Adrenal gland (tissue), 12 donors: Measurements from ENCODE around the gene HABP2. TPM values are rescaled to one million over a fixed set of nuclear protein-coding genes. Genes with fewer than 3 reads are reported as not detected.

Experiments
- DNase-seq, 7 donors: peaks; one replicate each; pipeline ENCODE4 v3.0.0-alpha.2; 2019 to 2020
- H3K27ac ChIP-seq, 5 donors: fragments of 200-600 bp; sonication (generic) in 4 of 5; 1 replicate in 3 of 5; 2 replicates in 2 of 5; pipeline versions ENCODE4 v1.5.1 to v1.8.0; 2016 to 2020; ENCODE audit warnings: mild to moderate bottlenecking in 1 of 5
- H3K27me3 ChIP-seq: fragments of 200-600 bp; 2 replicates; pipeline ENCODE4 v1.8.0; 2021
- H3K36me3 ChIP-seq, 2 donors: fragments of 200-600 bp; replicated peaks in 1 of 2; 1 replicate in 1 of 2; 2 replicates in 1 of 2; pipeline versions ENCODE4 v1.5.1 to v1.8.0; 2018 to 2022
- H3K4me1 ChIP-seq, 2 donors: fragments of 200-600 bp; replicated peaks in 1 of 2; 1 replicate in 1 of 2; 2 replicates in 1 of 2; pipeline versions ENCODE4 v1.5.1 to v1.8.0; 2018 to 2021
- H3K4me3 ChIP-seq, 4 donors: fragments of 200-600 bp; sonication (generic) in 3 of 4; one replicate each; pipeline ENCODE4 v1.5.1; 2016 to 2018
- H3K9me3 ChIP-seq, 3 donors: fragments of 200-600 bp; sonication (generic) in 1 of 3; replicated peaks in 1 of 3; 1 replicate in 2 of 3; 2 replicates in 1 of 3; pipeline versions ENCODE4 v1.5.1 to v1.8.0; 2016 to 2021
- POLR2A ChIP-seq, 2 donors: fragments of 450-650 bp; IDR thresholded peaks; one replicate each; pipeline ENCODE4 v1.6.1; 2017; ENCODE audit warnings: antibody characterized with exemption in 2 of 2, mild to moderate bottlenecking in 2 of 2, moderate library complexity in 1 of 2
- WGBS, 4 donors: extraction: QIAGEN DNeasy Blood & Tissue Kit in 2 of 4; methylation state at CpG; one replicate each; pipeline versions ENCODE4 v1.1.5 to v1.1.7; 2013 to 2017; 5-methylcytosine and 5-hydroxymethylcytosine counted together
- intact Hi-C, 2 donors: fragments of 100-400 bp; cut with DNase I; formaldehyde crosslinking; loops; one replicate each; pipeline versions ENCODE4 v1.14.1 to v1.15.0; 2022 to 2023
- polyA plus RNA-seq, 3 donors: library from polyadenylated mRNA; stranded (reverse); fragments of 200-250 nt in 2 of 3; fragments of 350-450 nt in 1 of 3; fragmentation: Illumina TruSeq in 1 of 3; extraction: RNeasy Lipid Tissue Mini Kit (QIAGEN cat#74804) in 1 of 3; gene quantifications; one replicate each; pipeline ENCODE4 v1.2.3, GENCODE V29; 2013 to 2014
- total RNA-seq, 9 donors: library from RNA; depleted of rRNA in 4 of 9; stranded (reverse); fragments of >200 nt in 4 of 9; fragments of 120-200 nt in 1 of 9; fragmentation: NEBNext Ultra II Directional in 1 of 9; extraction: Animal tissue kit (Norgen Biotek cat#: 25700) in 1 of 9; gene quantifications; one replicate each; pipeline versions ENCODE4 v1.1.0 to v1.2.4, GENCODE V29; 2013 to 2023
- TF ChIP-seq, protein P1 (sequence below), 6 experiments: fragments of 450-650 bp in 4 of 6; fragments of 200-600 bp in 2 of 6; sonication (generic) in 1 of 6; IDR thresholded peaks; 1 replicate in 5 of 6; 2 replicates in 1 of 6; pipeline versions ENCODE4 v1.5.1 to v1.8.0; 2016 to 2021; ENCODE audit warnings: antibody characterized with exemption in 6 of 6, mild to moderate bottlenecking in 2 of 6, moderate library complexity in 1 of 6
- donor health status: healthy with polysubstance abuse.
- donor health status: Bipolar disorder and iron deficiency.
- donor health status: DM: yes; HTN: yes; CAD: no.
- donor health status: DM: no; HTN: no; CAD: no.
- donor health status: DM: no; HTN: no; CAD: no.
- donor health status: DM: yes; HTN: yes; CAD: no.

The HABP2 gene
- total and polyA plus RNA-seq, 12 donors = 0.11 to 0.29 (median 0.13) TPM; not detected in 9

DNA sequence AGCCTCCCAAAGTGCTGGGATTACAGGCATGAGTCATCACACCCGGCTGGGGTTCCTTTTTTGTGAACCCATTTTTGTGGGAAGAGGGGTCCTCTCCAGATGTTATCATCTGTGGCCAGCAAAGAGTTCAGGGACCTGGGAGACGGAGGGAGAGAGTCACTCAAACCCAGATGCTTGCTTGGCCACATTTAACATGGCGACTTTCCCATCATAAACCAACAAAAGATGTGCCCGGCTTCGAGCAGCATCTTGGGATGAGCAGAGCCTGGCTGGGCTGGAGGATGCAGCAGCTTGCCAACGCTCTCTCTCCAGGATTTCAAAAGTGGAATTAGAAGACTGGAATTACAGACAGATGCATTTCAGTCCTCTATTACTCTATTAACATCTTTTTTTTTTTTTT is 19.1 kb upstream of the HABP2 start:
- H3K27me3 ChIP-seq = peaks cover 6% of the 10 kb centered on the region

DNA sequence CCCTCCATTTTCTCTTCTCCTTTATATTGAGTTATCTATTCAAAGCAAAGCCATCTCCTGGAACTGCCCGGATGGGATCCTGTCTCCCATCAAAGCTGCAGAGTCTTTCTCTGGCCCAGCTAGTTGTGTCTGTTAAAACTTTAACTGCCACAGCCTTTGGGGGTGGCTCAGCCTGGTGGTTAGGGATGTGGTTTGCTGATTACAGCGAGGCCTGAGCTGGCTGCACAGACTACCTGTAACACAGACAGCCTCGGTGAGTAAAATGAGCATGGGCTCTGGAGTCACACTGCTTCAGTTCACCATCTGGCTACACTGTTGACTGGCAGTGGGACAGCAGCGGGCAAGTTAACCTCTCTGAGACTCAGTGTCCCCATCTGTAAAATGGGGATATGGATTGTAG is 18.4 kb upstream of the HABP2 start:
- no peak for DNase-seq
- H3K9me3 ChIP-seq = no peaks in the 10 kb centered on the region
- no peak overlapping the region for H3K27ac ChIP-seq
- peaks cover 6% of the 10 kb centered on the region for H3K27me3 ChIP-seq
- H3K36me3 ChIP-seq = no peaks in the 10 kb centered on the region
- intact Hi-C loops = no loop called here
- TF ChIP-seq, protein P1, sequence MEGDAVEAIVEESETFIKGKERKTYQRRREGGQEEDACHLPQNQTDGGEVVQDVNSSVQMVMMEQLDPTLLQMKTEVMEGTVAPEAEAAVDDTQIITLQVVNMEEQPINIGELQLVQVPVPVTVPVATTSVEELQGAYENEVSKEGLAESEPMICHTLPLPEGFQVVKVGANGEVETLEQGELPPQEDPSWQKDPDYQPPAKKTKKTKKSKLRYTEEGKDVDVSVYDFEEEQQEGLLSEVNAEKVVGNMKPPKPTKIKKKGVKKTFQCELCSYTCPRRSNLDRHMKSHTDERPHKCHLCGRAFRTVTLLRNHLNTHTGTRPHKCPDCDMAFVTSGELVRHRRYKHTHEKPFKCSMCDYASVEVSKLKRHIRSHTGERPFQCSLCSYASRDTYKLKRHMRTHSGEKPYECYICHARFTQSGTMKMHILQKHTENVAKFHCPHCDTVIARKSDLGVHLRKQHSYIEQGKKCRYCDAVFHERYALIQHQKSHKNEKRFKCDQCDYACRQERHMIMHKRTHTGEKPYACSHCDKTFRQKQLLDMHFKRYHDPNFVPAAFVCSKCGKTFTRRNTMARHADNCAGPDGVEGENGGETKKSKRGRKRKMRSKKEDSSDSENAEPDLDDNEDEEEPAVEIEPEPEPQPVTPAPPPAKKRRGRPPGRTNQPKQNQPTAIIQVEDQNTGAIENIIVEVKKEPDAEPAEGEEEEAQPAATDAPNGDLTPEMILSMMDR (IDR thresholded peaks at IDR 0.05) = no peak
- TF ChIP-seq POLR2A (IDR thresholded peaks at IDR 0.05) = no peak
- H3K4me1 ChIP-seq = no peaks in the 10 kb centered on the region
- H3K4me3 ChIP-seq = no peak overlapping the region
- WGBS, 4 donors = 71 to 89% (median 80%) methylated on average over 4 of the region's 4 CpGs

More for the DNA sequence above, 19.1 kb upstream of the HABP2 start:
- no peaks in the 10 kb centered on the region for H3K36me3 ChIP-seq
- no peaks in the 10 kb centered on the region for H3K9me3 ChIP-seq
- intact Hi-C loops = no loop called here
- no peak overlapping the region for H3K27ac ChIP-seq
- no peaks in the 10 kb centered on the region for H3K4me1 ChIP-seq
- TF ChIP-seq POLR2A (IDR thresholded peaks at IDR 0.05) = no peak
- TF ChIP-seq, protein P1 (IDR thresholded peaks at IDR 0.05) = no peak
- H3K4me3 ChIP-seq = no peak overlapping the region
- WGBS, 4 donors = 81 to 88% (median 84%) methylated on average over 4 to 6 of the region's 6 CpGs
- no peak for DNase-seq

DNA sequence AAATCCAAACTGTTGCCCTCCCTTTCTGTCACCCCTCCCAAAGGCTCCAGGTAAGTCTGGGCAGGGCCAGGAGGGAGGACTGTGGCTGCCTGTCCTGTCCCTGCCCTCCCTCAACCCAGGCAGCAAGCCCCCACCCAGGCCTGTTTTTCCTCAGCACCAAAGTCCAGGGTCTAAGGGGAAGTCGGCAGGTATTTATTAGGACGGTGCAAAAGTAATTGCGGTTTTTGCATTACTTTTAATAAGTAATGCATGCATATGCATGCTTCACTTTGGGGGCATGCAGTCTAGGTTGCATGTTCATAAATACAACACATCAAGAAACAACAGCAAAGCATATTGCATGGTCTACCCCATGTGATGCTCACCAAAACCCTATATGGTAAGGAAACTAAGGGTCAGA is 15.2 kb upstream of the HABP2 start:
- intact Hi-C loops = no loop called here

DNA sequence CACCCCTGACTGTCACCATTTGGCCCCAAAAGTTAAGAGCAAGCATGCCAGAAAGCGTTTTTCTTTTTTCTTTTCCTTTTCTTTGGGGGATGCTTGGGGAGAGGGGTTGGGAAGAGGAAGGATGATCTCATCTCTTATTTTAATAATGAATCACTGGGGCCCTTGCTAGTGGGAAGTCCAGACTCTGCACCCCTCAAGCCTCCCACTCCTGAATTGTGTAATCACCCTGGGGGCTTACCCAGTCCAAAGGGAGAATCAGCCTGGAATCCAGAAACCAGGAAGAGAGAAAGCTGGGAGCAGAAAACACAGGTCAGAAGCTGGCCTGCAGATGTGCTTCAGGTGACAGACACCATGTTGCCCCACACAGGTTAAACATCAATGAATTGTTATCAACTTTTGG is 14.7 kb upstream of the HABP2 start:
- H3K9me3 ChIP-seq = no peaks in the 10 kb centered on the region
- no peak overlapping the region for H3K4me3 ChIP-seq
- peaks cover 6% of the 10 kb centered on the region for H3K27me3 ChIP-seq
- intact Hi-C loops = no loop called here
- no peak overlapping the region for H3K27ac ChIP-seq
- 74 to 91% (median 83%) methylated on average over 1 of the region's 1 CpG for WGBS, 4 donors
- DNase-seq = no peak
- TF ChIP-seq, protein P1 (IDR thresholded peaks at IDR 0.05) = no peak
- TF ChIP-seq POLR2A (IDR thresholded peaks at IDR 0.05) = no peak
- H3K4me1 ChIP-seq = peaks cover 0 to 8% of the 10 kb centered on the region in 2 donors
- H3K36me3 ChIP-seq = no peaks in the 10 kb centered on the region

More for the DNA sequence above, 15.2 kb upstream of the HABP2 start:
- H3K27ac ChIP-seq = no peak overlapping the region
- no peak for TF ChIP-seq POLR2A (IDR thresholded peaks at IDR 0.05)
- TF ChIP-seq, protein P1 (IDR thresholded peaks at IDR 0.05) = no peak
- no peak for DNase-seq
- H3K9me3 ChIP-seq = no peaks in the 10 kb centered on the region
- WGBS, 4 donors = 70 to 90% (median 83%) methylated on average over 2 to 3 of the region's 3 CpGs
- no peaks in the 10 kb centered on the region for H3K36me3 ChIP-seq
- H3K4me1 ChIP-seq = peaks cover 0 to 8% of the 10 kb centered on the region in 2 donors
- H3K4me3 ChIP-seq = no peak overlapping the region
- H3K27me3 ChIP-seq = peaks cover 6% of the 10 kb centered on the region
